ENCODE results near the gene C12orf57. TPM values are rescaled to one million over a fixed set of nuclear protein-coding genes. Genes with fewer than 3 reads are reported as not detected.

Gene C12orf57
- total and polyA plus RNA-seq, 2 of the 8 experiments (the other 6 are each of a cell fraction or from before 2014, with no cell fraction given) = 174 to 993 TPM

- no peak for TF ChIP-seq CTCF (IDR thresholded peaks at IDR 0.05; ENCODE audit: control extremely low read depth in 1 of 3, insufficient read depth in 1 of 3, low read depth in 1 of 3, low read length in 3 of 3)
- no peak for TF ChIP-seq CTBP2 (IDR thresholded peaks at IDR 0.05; ENCODE audit: borderline replicate concordance, insufficient read depth, insufficient read length, low read length)
- TF ChIP-seq KDM4A (IDR thresholded peaks at IDR 0.05; ENCODE audit: low read depth, low read length, severe bottlenecking) = no peak
- TF ChIP-seq SAP30 (IDR thresholded peaks at IDR 0.05; ENCODE audit: insufficient read depth, insufficient replicate concordance, low read length) = no peak
- no peak for TF ChIP-seq SUZ12 (IDR thresholded peaks at IDR 0.05; ENCODE audit: low read length)
- no peak for TF ChIP-seq TAF1 (IDR thresholded peaks at IDR 0.05; ENCODE audit: low read depth, low read length)
- TF ChIP-seq RBBP5 (IDR thresholded peaks at IDR 0.05; ENCODE audit: borderline replicate concordance, low read depth, low read length) = no peak
Measured at GRCh38 chr12:6980740-6981139, 36.9 kb downstream of the C12orf57 start (continued).

Measured in H1 (cell line).